ENCODE results near the gene CSTPP1.
"Not testable (repeated sequence)": the region's sequence is repeated elsewhere in the genome, so short reads cannot be mapped to it uniquely, and the experiment has no call there.

Gene CSTPP1

DNA sequence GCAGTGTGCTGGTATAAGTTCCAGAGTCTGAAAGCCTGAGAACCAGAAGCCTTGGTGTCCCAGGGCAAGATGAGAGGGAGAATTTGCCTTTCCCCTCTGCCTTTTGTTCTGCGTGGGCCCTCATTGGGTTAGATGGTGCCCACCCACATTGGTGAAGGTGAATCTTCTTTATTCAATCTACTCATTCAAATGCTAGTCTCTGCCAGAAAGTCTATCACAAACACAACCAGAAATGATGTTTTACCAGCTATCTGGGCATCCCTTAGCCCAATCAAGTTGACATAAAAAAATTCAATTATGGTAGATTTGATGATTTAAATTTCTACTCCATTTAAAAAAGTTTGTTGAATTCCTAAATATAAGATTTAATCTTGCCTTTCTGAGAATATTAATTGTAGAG lies 22.2 kb downstream of the CSTPP1 start:
- Histone ChIP-seq H3K4me1 (no peaks in the 10 kb centered on the region), H3K4me3 (ENCODE audit: low read depth, low read length) (no peak overlapping the region), H3K36me3 (no peaks in the 10 kb centered on the region), H3K9me3 (no peaks in the 10 kb centered on the region), H3K27me3 (no peaks in the 10 kb centered on the region)
- no peak for TF ChIP-seq CTCF (IDR thresholded peaks at IDR 0.05; ENCODE audit: low read depth, low read length)
- DNase-seq = no peak

DNA sequence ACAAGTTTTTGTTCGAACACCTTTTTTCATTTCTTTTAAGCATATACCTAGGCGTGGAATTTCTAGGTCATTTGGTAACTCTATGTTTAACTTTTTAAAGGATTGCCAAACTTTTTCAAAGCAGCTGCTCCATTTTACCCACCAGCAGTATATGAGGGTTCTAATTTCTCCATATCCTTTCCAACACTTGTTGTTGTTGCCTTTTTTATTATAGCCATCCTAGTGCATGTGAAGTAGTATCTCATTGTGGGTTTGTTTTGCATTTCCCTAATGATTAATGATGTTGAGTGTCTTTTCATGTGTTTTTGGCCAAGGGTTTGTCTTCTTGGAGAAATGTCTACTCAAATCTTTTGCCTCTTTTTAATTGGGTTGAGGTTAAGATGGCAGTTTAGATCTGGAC lies 24.5 kb downstream of the CSTPP1 start:
- no peak for TF ChIP-seq CTCF (IDR thresholded peaks at IDR 0.05; ENCODE audit: low read depth, low read length)
- Histone ChIP-seq H3K27me3 (no peaks in the 10 kb centered on the region), H3K4me1 (no peaks in the 10 kb centered on the region), H3K9me3 (no peaks in the 10 kb centered on the region), H3K4me3 (ENCODE audit: low read depth, low read length) (no peak overlapping the region), H3K36me3 (no peaks in the 10 kb centered on the region)
- no peak for DNase-seq

DNA sequence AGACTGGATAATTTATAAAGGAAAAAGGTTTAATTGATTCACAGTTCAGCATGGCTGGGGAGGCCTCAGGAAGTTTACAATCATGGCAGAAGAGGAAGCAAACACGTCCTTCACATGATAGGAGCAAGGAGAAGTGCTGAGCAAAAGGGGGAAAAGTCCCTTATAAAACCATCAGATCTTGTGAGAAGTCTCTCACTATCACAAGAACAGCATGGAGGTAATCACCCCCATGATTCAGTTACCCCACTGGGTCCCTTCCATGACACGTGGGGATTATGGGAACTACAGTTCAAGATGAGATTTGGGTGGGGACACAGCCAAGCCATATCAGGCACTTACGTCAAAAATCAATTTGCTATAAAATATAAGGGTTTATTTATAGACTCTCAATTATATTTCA lies 25.3 kb downstream of the CSTPP1 start:
- H3K36me3 ChIP-seq; H3K4me3 ChIP-seq (ENCODE audit: low read depth, low read length); H3K9me3 ChIP-seq; H3K4me1 ChIP-seq; DNase-seq; H3K27me3 ChIP-seq: not testable (repeated sequence)

- DNase-seq = no peak
- no peaks in the 10 kb centered on the region for H3K36me3 ChIP-seq
- H3K4me1 ChIP-seq = no peaks in the 10 kb centered on the region
- TF ChIP-seq CTCF (IDR thresholded peaks at IDR 0.05; ENCODE audit: low read depth, low read length) = no peak
- no peaks in the 10 kb centered on the region for H3K9me3 ChIP-seq
- no peak overlapping the region for H3K4me3 ChIP-seq (ENCODE audit: low read depth, low read length)
- H3K27me3 ChIP-seq = no peaks in the 10 kb centered on the region
These were observed 27.3 kb downstream of the CSTPP1 start for GRCh38 chr11:46963844-46964243.

- H3K4me3 ChIP-seq (ENCODE audit: low read depth, low read length) = no peak overlapping the region
- H3K9me3 ChIP-seq = no peaks in the 10 kb centered on the region
- no peaks in the 10 kb centered on the region for H3K36me3 ChIP-seq
- no peak for TF ChIP-seq CTCF (IDR thresholded peaks at IDR 0.05; ENCODE audit: low read depth, low read length)
- H3K4me1 ChIP-seq = no peaks in the 10 kb centered on the region
- H3K27me3 ChIP-seq = no peaks in the 10 kb centered on the region
- no peak for DNase-seq
These were observed 30.2 kb downstream of the CSTPP1 start for GRCh38 chr11:46966773-46967172.

DNA sequence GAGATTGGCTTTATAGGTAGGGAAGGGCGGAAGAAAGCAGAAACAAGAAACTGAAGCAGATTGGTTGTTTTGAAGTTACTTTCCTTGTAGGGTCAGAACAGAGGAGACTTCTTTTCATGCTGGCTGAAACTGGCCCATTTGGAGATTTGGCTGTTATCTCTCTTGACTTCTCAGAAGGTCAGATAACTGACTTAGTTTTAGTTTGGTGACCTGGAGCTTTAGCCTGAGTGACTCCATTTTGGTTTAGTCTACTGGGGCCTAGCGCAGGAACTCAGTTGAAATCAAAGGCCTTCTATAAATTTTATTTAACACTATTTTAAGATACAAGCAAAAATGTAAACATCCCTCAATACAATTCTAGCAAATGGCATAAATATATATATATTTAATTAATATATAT lies 31.4 kb downstream of the CSTPP1 start:
- TF ChIP-seq CTCF (IDR thresholded peaks at IDR 0.05; ENCODE audit: low read depth, low read length) = no peak
- H3K36me3 ChIP-seq = no peaks in the 10 kb centered on the region
- H3K4me1 ChIP-seq = no peaks in the 10 kb centered on the region
- no peak overlapping the region for H3K4me3 ChIP-seq (ENCODE audit: low read depth, low read length)
- no peaks in the 10 kb centered on the region for H3K27me3 ChIP-seq
- DNase-seq = no peak
- no peaks in the 10 kb centered on the region for H3K9me3 ChIP-seq

- no peaks in the 10 kb centered on the region for H3K27me3 ChIP-seq
- no peak overlapping the region for H3K4me3 ChIP-seq (ENCODE audit: low read depth, low read length)
- DNase-seq = no peak
- no peaks in the 10 kb centered on the region for H3K4me1 ChIP-seq
- H3K9me3 ChIP-seq = no peaks in the 10 kb centered on the region
- H3K36me3 ChIP-seq = no peaks in the 10 kb centered on the region
- no peak for TF ChIP-seq CTCF (IDR thresholded peaks at IDR 0.05; ENCODE audit: low read depth, low read length)
These were observed 32.8 kb downstream of the CSTPP1 start for GRCh38 chr11:46969379-46969778.
